ENCODE results near the gene DISP3. TPM values are rescaled to one million over a fixed set of nuclear protein-coding genes. Genes with fewer than 3 reads are reported as not detected.
"Not testable (repeated sequence)": the region's sequence is repeated elsewhere in the genome, so short reads cannot be mapped to it uniquely, and the experiment has no call there.

Gene DISP3
- total and polyA plus RNA-seq, 5 experiments from 2014 or later = 0.09 to 0.96 (median 0.45) TPM; not detected in 1

GRCh38 chr1:11578004-11578403 is 99.0 kb downstream of the DISP3 start:
- ATAC-seq (no peak), DNase-seq (no peak)
- no peaks in the 10 kb centered on the region for H3K4me1 Mint-ChIP-seq
- no peaks in the 10 kb centered on the region for H3K36me3 Mint-ChIP-seq
- H3K27me3 Mint-ChIP-seq = peaks cover 12 to 43% (median 17%) of the 10 kb centered on the region in 5 donors
- POLR2A ChIA-PET = no interaction called here
- no peaks in the 10 kb centered on the region for H3K9me3 Mint-ChIP-seq
- H3K4me3 Mint-ChIP-seq = no peak overlapping the region
- H3K27ac Mint-ChIP-seq = no peak overlapping the region

GRCh38 chr1:11579506-11579905 is 100.6 kb downstream of the DISP3 start:
- H3K4me3 Mint-ChIP-seq = no peak overlapping the region
- ATAC-seq (no peak), DNase-seq (no peak)
- H3K4me1 Mint-ChIP-seq = no peaks in the 10 kb centered on the region
- H3K27me3 Mint-ChIP-seq = peaks cover 13 to 58% (median 19%) of the 10 kb centered on the region in 5 donors
- POLR2A ChIA-PET = no interaction called here
- no peaks in the 10 kb centered on the region for H3K36me3 Mint-ChIP-seq
- no peaks in the 10 kb centered on the region for H3K9me3 Mint-ChIP-seq
- H3K27ac Mint-ChIP-seq = no peak overlapping the region

GRCh38 chr1:11580049-11580448 is 101.1 kb downstream of the DISP3 start:
- ATAC-seq, DNase-seq, H3K4me3 Mint-ChIP-seq, H3K4me1 Mint-ChIP-seq, H3K9me3 Mint-ChIP-seq, H3K36me3 Mint-ChIP-seq, H3K27ac Mint-ChIP-seq, POLR2A ChIA-PET: not testable (repeated sequence)
- peaks cover 13 to 64% (median 19%) of the 10 kb centered on the region in 5 donors for H3K27me3 Mint-ChIP-seq

- peaks cover 13 to 63% (median 19%) of the 10 kb centered on the region in 5 donors for H3K27me3 Mint-ChIP-seq
- H3K4me3 Mint-ChIP-seq = peak overlapping the region in 1 of 10 donors; percentile 9
- no peaks in the 10 kb centered on the region for H3K4me1 Mint-ChIP-seq
- ATAC-seq (no peak), DNase-seq (no peak)
- no peaks in the 10 kb centered on the region for H3K36me3 Mint-ChIP-seq
- POLR2A ChIA-PET = no interaction called here
- H3K27ac Mint-ChIP-seq = no peak overlapping the region
- H3K9me3 Mint-ChIP-seq = no peaks in the 10 kb centered on the region
These were observed 102.6 kb downstream of the DISP3 start for GRCh38 chr1:11581445-11581991.

GRCh38 chr1:11585389-11585788 is 106.4 kb downstream of the DISP3 start:
- Mint-ChIP-seq H3K4me3 (no peak overlapping the region), H3K27ac (no peak overlapping the region), H3K27me3 (peaks cover 7 to 44% (median 19%) of the 10 kb centered on the region in 5 donors), H3K9me3 (no peaks in the 10 kb centered on the region), H3K4me1 (no peaks in the 10 kb centered on the region), H3K36me3 (no peaks in the 10 kb centered on the region)
- DNase-seq = no peak
- no peak for ATAC-seq
- POLR2A ChIA-PET = no interaction called here

Other genes starting within 250 kb of the DISP3 start
- 10 to 100 TPM; 43.9 to 45.9 TPM for gene MTOR, start 216.6 kb upstream of the DISP3 start, total RNA-seq
- gene MTOR, start 216.6 kb upstream of the DISP3 start, polyA plus RNA-seq = 1 to 10 TPM; 3.5 to 7.2 (median 4.7) TPM
- gene UBIAD1, start 206.0 kb upstream of the DISP3 start, total RNA-seq = 10 to 100 TPM; 32.9 to 34.3 TPM
- gene UBIAD1, start 206.0 kb upstream of the DISP3 start, polyA plus RNA-seq = 10 to 100 TPM; 29.2 to 50.3 (median 45.2) TPM
- gene FBXO2, start 175.3 kb downstream of the DISP3 start, total RNA-seq = 1 to 10 TPM; 2.5 to 3.8 TPM
- 1 to 10 TPM; 2.3 to 5.4 (median 3.6) TPM for gene FBXO2, start 175.3 kb downstream of the DISP3 start, polyA plus RNA-seq
- 10 to 100 TPM; 54.3 to 55.7 TPM for gene FBXO44, start 175.7 kb downstream of the DISP3 start, total RNA-seq
- 10 to 100 TPM in 1 of 3 donors, 1 to 10 TPM in 2; 6.4 to 10.1 (median 9.5) TPM for gene FBXO44, start 175.7 kb downstream of the DISP3 start, polyA plus RNA-seq
- 1 to 10 TPM; 3.2 to 3.7 TPM for gene FBXO6, start 185.0 kb downstream of the DISP3 start, total RNA-seq
- 10 to 100 TPM; 12.9 to 22.2 (median 14.0) TPM for gene FBXO6, start 185.0 kb downstream of the DISP3 start, polyA plus RNA-seq
- 10 to 100 TPM; 19.7 to 21.3 TPM for gene MAD2L2, start 202.0 kb downstream of the DISP3 start, total RNA-seq
- 10 to 100 TPM; 52.2 to 66.1 (median 54.2) TPM for gene MAD2L2, start 202.0 kb downstream of the DISP3 start, polyA plus RNA-seq
- gene DRAXIN, start 212.6 kb downstream of the DISP3 start, total RNA-seq = under 1 TPM; 0.22 to 0.29 TPM
- gene DRAXIN, start 212.6 kb downstream of the DISP3 start, polyA plus RNA-seq = under 1 TPM; 0.07 to 0.29 (median 0.14) TPM

Data from naive thymus-derived CD8-positive, alpha-beta T cell (primary cell).